ENCODE results near the gene ACVR1. TPM values are rescaled to one million over a fixed set of nuclear protein-coding genes. Genes with fewer than 3 reads are reported as not detected.
"Not testable (repeated sequence)": the region's sequence is repeated elsewhere in the genome, so short reads cannot be mapped to it uniquely, and the experiment has no call there.

Gene ACVR1
- total RNA-seq, 1 experiment from 2014 or later, result 11.4 TPM

GRCh38 chr2:157894694-157895435, 18.7 kb upstream of the ACVR1 start:
- DNase-seq (ENCODE audit: extremely low read depth, low read depth), result no peak

DNA sequence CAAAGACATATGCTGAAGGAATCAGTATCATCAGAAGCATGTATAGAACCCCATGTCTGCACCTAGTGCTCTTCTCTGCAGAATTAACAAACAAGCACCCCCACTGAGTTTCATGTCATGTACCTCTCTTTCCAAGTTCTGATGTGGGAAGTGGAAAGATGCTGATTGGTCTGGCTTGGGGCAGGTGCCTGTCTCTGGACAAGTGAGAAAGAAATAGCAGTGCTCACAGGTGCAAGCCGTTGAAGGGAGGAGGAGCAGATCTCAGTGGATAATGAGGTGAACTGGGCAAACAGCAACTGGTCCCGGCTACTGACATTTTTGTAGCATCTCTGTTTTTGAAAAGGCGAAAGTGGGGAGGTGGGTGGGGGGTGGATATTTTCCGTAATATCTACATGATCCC, 17.5 kb upstream of the ACVR1 start:
- DNase-seq (ENCODE audit: extremely low read depth, low read depth), result no peak

GRCh38 chr2:157891643-157892041, 15.5 kb upstream of the ACVR1 start:
- DNase-seq (ENCODE audit: extremely low read depth, low read depth), result no peak

DNA sequence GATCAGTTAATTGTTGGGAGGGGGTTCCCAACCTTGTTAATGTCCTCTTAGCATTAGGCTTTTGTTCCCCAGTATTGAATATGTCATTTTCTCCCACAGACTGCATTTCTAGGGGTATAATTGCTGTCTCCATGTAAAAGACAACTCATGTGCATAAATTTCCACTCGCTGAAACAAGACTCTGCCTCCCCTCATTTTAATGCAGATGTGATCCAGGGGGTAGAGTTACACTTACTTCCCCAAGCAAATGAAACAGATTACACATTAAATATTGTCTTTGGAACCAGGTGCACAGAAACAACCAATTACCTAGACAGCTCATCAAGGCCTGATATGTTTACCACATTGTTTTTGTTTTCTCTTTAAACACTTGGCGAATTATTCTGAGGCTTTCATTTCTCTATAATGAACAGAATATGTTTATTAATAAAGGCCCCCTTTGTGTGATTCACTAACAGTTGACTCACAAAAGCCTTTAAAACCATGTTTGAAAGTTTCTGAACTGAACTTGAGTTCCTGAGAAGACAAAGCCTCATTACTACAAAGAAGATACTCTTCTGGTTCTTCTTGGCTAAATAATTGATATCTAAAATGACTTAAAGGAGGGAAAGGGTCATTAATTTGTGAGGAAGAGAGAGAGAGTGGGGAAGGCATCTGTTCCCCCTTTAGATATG, 15.0 kb upstream of the ACVR1 start:
- no peak for DNase-seq (ENCODE audit: extremely low read depth, low read depth)

DNA sequence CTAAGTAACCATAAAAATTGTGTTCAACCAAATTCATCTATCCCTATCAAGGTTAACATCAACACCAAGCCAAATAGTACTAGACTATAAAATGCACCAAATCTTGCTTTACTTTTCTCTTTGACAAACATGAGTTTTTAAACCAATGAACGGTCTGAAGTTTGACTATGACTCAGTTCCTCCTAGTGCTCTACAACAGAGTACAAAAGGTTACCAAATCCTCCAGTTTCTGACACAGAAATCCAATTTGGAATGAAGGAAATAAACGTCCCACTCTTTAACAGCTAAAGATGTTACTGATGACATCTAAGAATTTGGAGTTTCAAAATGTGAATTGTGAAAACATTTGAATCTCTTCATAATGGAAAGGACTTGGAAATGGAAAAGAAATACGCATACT, 11.8 kb upstream of the ACVR1 start:
- DNase-seq (ENCODE audit: extremely low read depth, low read depth), result no peak

DNA sequence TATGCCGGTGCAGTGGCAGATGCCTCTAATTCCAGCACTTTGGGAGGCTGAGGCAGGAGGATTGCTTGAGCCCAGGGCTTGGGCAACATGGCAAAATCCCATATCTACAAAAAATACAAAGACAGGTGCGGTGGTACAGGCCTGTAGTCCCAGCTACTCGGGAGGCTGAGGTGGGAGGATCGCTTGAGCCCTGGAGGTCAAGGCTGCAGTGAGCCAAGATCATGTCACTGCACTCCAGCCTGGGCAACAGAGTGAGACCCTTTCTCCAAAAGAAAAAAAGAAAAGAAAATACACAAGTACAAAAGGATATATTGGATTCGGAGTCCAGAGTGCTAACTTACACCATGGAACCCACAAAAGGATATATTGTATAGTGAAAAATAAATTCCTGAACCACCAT, 8.4 kb upstream of the ACVR1 start:
- DNase-seq (ENCODE audit: extremely low read depth, low read depth), result not testable (repeated sequence)

DNA sequence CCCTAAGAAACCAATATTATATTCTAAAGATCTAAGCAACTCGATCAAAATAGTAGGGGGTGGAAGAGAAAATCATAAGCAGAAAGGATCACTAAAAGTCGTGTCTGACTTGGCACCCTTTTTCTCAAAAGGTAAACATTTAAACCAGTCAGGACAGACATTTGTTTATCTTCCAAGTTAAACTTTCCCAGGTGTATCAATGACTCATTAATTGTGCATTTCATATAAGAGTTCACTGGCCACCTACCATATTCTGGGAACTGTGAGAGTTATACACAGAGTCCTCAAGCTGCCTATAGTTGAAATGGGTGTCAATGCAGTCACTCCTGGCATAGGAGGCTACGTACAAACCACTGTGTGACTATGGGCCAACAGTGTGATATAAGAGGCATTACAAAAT, 4.8 kb upstream of the ACVR1 start:
- DNase-seq (ENCODE audit: extremely low read depth, low read depth), result no peak

GRCh38 chr2:157877761-157878400, 1.8 kb upstream of the ACVR1 start:
- no peak for DNase-seq (ENCODE audit: extremely low read depth, low read depth)

DNA sequence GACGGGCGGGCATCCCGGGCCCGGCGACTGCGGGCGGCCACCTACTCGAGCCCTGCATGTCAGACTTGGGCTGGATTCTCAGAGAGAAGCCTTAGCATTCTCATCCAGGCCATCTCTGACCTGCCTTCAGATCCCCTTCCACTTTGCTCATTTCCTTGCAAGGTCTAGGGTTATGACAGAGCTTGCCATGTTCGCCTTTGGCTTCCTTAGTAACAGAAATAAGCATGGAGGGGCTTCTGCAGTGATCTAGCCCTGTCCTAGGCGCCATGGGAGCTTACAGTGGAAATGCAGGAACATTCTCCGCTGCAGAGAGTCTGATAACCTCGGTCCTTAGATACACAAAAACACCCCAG, 632 bp upstream of the ACVR1 start:
- DNase-seq (ENCODE audit: extremely low read depth, low read depth), result no peak

DNA sequence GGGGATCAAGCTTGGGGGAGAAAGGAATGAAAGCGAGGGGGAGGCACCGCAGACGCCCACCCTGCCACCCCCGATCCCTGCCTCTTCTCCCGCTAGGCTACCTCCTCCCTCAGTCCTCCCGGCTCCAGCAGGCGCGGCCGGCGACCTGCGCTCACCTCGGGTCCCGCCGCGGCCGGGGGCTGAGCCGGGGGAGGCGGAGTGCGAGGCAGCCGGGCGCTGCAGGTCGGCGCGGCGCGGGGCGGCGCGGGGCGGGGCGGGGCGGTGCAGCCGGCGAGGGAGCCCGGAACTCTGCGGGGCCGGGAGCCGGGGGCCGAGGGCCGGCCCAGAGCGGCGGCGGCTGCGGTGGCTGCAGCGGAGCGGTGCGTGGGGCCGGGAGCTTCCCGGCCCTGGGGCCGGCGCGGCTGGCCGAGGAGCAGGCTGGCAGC, 477 bp downstream of the ACVR1 start:
- no peak for DNase-seq (ENCODE audit: extremely low read depth, low read depth)

DNA sequence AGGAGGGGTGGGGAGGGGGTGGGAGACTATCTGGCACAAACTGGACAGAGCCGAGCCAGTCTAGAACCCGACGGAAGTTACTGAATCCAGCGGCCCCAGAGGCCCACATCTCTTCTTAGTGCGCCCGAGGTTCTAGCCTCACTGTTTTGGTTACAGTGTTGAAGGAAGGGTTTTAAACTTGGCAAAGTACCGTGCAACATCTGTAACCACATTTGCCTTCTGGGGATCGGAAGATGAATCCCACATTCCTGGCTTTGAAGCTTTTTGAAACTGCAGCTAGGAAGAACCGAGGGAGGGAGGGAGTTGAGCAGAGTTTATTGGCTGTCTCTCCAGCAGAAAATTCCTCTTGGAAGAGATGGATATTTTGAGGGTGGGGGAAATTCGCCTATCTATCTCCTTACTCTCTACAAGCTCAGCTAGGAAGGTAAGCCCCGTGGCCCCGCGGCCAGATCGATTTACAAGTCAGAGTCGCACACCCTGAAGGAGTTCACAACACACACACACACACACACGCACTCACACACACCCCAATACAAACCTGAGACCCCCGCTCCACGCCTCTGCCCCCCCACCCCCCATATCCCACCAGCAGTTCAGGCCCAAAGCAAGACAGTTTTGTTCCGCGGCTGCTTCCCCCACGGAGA, 1.0 kb downstream of the ACVR1 start:
- no peak for DNase-seq (ENCODE audit: extremely low read depth, low read depth)

DNA sequence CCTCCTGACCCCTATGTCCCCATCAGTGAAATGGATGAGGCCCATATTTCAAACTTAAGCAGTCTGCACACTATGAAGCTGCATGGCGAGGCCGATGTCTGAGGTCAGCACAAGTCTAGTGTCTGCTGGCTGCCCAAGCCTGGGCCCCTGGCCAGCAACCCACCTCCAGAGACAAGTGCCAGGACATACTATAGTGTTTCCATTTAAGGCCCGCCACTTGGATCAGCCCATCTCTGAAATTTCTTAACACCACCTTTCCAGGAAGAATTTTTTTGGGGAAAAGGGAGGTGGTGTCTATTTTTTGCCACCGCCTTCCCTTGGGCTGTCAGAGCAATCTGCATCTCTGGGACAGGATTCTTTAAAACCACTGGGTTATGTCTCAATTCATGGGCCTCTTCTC, 1.8 kb downstream of the ACVR1 start:
- DNase-seq (ENCODE audit: extremely low read depth, low read depth), result no peak

DNA sequence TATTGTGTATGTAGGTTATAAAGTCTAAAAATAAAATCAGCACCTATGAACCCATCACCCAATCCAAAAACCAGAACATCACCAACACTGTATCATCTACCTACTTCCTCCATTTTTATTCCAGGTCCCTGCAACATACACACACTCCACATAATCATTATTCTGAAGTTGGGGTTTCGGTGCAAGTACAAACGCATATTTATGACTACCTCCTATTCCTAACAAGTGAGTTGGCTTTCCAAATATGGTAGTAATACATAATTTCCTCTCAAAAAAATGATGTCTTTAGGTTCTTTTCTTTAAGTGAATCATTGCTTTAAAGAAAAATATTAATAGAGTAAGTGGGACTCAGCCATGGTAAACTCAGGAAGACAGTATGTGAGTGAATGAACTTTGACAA, 3.3 kb downstream of the ACVR1 start:
- DNase-seq (ENCODE audit: extremely low read depth, low read depth), result no peak

GRCh38 chr2:157871415-157871814, 4.7 kb downstream of the ACVR1 start:
- DNase-seq (ENCODE audit: extremely low read depth, low read depth), result no peak

DNA sequence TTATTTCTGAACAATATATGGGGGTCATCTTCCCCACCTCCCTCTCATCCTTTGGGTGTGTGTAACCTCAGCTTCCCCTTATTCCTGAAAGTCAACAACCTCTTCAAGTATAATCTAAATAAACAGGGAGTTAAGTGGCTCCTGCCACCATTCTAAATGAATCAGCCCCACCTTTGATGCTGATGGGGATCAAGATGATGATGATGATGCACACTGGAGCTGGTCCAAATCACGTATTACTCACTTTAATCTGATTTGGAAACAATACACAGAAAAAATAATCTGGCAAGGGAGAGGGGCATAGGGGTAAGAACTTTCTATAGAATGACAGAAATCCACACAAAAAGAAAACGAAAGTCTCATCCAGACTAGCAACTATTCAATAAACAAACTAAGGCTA, 7.1 kb downstream of the ACVR1 start:
- no peak for DNase-seq (ENCODE audit: extremely low read depth, low read depth)

GRCh38 chr2:157867703-157868102, 8.4 kb downstream of the ACVR1 start:
- no peak for DNase-seq (ENCODE audit: extremely low read depth, low read depth)

- no peak for DNase-seq (ENCODE audit: extremely low read depth, low read depth)
Measured at GRCh38 chr2:157866666-157867642, 9.2 kb downstream of the ACVR1 start.

GRCh38 chr2:157866202-157866601, 9.9 kb downstream of the ACVR1 start:
- no peak for DNase-seq (ENCODE audit: extremely low read depth, low read depth)

DNA sequence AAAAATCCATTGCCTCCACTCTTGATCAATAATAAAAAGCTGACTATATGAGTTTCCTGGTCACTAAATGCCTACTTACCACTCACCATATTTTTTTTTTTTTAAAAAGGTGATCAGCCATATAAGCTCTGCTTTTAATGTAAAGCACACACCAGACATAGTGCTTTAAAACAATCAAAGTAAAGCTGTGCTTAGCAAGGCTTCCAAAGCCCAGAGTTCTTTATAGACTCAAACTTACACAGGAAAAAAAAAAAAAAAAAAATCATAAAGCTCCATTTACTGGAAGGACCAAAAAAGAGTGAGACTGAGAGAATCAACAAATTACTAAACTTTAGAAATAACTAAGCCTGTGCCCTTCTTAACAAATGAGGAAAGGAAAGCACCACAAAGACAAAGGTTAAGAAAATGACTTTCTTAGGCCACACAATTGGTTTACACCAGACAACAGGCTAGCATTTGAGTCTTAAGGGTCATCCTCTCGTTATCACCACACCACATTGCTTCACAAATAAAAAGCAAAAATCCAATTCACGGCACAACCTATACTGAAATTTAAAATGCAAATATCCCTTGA, 11.2 kb downstream of the ACVR1 start:
- no peak for DNase-seq (ENCODE audit: extremely low read depth, low read depth)

DNA sequence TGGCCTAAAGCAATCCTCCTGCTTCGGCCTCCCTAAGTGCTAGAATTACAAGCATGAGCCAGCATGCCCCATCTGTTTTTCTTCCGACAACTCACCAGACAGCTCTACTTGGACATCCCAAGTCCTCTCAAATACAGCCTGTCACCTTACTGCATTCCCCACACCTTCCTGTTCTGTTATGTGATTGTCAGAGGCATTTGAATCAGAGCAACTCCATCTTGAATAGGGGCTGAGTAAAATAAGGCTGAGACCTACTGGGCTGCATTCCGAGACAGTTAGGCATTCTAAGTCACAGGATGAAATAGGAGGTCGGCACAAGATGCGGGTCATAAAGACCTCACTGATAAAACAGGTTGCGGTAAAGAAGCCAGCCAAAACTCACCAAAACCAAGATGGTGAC, 17.3 kb downstream of the ACVR1 start:
- DNase-seq (ENCODE audit: extremely low read depth, low read depth), result no peak
